ENCODE measurements around the gene PCCB. TPM values are rescaled to one million over a fixed set of nuclear protein-coding genes. Genes with fewer than 3 reads are reported as not detected.
A peak's percentile ranks its signal among the peaks of the same experiment; 100 is the strongest.
"Not testable (repeated sequence)": the region's sequence is repeated elsewhere in the genome, so short reads cannot be mapped to it uniquely, and the experiment has no call there.

PCCB gene
- 100 TPM for total RNA-seq
- long read RNA-seq, transcript PCCB-201 (15 exons, 1,833 nt) = major isoform, 182 of 232 reads
- long read RNA-seq, transcript PCCB-207 (16 exons, 1,844 nt) = minor isoform, 7 of 232 reads
- long read RNA-seq, partial matches to known transcripts = 31 of 232 reads
- long read RNA-seq, other reads (novel, unspliced or antisense) = 10 of 232 reads

- intact Hi-C loops (cut with micrococcal nuclease) = loop anchor here (10.0 kb wide), 2 partner anchors 45 to 155 kb away; no protein-coding TSS in a partner anchor
- ATAC-seq (peak; percentile 99), DNase-seq (peak; percentile 97)
Observed at GRCh38 chr3:136250059-136250902, at the start of gene PCCB. Gene PCCB (plus strand): TSS chr3:136250340. CDS start chr3:136250376, 36 bp downstream.

- intact Hi-C loops (cut with micrococcal nuclease) = loop anchor here (10.0 kb wide), 1 partner anchor 47 kb away; the partner anchor contains the start of gene PCCB
- ATAC-seq (no peak), DNase-seq (no peak)
Observed at GRCh38 chr3:136207489-136208115, 42.5 kb upstream of the PCCB start.

DNA sequence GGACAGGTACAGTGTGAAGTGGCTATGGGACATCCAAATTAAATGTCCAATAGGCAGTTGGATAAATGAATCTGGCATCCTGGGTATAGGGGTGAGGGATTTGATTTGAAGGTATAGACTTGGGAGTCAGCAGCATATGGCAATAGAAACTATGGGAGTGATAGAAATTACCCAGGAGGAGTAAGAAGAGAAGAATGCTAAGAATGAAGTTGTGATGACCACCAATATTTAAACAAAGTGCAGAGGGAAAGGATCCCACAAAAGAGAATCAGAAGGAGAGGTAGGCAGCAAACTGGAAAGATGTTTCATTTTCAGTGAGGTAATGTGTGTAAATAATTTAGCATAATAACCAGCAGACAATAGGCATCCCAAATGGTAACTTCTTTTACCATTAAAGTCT, 40.2 kb upstream of the PCCB start:
- no peak for ATAC-seq
- no peak for DNase-seq
- intact Hi-C loops (cut with micrococcal nuclease) = loop anchor here (10.0 kb wide), 1 partner anchor 45 kb away; the partner anchor contains the start of gene PCCB

GRCh38 chr3:136211547-136211946, 38.6 kb upstream of the PCCB start:
- intact Hi-C loops (cut with micrococcal nuclease) = no loop called here
- DNase-seq = no peak
- ATAC-seq = no peak

DNA sequence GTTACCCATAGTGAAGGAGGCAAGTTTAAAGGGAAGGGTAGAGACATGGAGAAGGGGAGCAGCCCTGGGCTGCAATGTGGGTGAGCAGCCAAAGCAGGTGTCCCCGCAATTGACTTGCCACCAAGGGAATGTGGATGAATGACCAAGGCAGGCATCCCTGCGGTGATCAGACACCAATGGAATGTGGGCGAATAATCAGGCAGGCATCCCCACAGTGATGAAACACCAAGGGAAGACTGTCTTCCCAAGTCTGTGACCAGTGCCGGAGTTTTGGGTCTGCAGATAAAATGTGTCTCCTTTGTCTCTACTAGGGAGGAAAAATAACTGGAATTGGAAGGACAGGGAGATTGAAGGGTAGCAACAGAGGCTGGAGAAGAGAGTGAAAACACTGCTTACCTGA, 27.4 kb upstream of the PCCB start:
- not testable (repeated sequence) for ATAC-seq

DNA sequence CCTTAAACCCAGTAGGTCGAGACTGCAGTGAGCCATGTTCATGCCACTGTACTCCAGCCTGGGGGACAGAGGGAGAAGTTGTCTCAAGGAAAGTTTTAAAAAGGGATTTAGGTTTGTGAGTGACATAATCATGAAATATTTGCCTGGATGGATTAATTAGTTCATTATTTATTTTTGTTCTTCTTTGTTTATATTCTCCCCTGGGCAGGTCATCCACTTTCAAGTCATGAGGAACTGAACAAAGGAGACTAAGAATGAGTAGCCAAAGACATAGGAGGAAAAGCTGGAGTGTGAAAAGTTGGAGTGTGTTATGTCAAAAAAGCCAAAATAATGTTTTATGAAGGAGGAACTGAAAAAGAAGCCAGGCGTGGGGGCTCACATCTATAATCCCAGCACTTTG, 17.7 kb upstream of the PCCB start:
- ATAC-seq (no peak), DNase-seq (no peak)
- intact Hi-C loops (cut with micrococcal nuclease) = no loop called here

More for the DNA sequence above, 27.4 kb upstream of the PCCB start:
- DNase-seq; intact Hi-C loops (cut with micrococcal nuclease): not testable (repeated sequence)

DNA sequence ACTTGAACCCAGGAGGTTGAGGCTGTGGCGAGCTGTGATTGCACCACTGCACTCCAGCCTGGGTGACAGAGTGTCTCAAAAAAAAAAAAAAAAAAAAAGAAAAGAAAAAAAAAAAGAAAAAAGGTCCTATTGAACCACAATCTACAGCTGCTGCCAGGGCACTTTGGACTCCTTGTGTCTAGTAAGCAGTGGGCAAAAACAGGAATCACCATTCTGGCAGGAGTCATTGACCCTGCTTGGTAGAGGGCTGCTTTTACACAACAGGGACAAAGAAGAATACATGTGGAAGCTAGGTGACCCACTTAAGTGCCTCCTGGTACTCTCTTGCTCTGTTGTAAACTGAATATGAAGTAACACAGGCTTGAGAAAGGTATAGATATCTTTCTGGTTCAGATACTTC, 14.6 kb upstream of the PCCB start:
- intact Hi-C loops (cut with micrococcal nuclease) = no loop called here
- no peak for DNase-seq
- no peak for ATAC-seq

DNA sequence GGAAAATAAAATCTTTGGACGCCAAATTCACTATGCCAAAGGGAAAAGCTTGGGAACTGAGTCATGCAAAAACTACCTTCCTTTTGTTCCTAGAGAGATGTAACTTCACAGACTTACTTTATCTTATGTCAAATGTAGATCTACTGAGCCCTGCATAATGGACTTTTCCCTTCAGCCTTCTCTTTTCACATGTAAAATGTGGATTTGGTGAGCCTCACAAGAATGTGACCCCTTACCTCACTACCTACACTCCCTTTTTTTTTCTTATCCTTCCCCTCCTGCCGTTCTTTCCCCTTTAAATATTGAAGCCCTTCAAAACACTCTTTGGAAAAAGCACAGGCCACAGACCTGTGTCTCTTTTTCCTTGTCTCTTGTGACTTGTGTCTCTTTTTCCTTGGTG, 14.0 kb upstream of the PCCB start:
- intact Hi-C loops (cut with micrococcal nuclease) = no loop called here
- DNase-seq = no peak
- ATAC-seq = no peak

DNA sequence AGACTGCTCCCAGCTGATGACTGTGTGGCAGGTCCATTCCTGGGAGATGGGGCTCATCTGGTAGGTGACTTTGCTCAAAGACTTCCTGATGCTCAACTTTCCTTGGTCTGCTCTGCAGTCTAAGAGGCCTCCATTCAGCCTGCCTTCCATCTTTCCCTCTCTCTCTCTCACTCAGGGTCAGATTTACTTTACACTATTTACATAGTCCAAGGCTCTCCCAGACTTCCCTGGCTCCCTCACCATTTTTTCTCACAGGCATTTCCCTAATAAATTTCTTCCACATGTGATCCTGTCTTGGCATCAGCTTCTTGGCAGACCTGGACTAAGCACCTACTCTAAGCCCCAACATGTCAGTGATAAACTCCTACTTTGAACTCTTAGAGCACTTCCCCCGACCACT, 13.0 kb upstream of the PCCB start:
- DNase-seq = no peak
- ATAC-seq = no peak
- intact Hi-C loops (cut with micrococcal nuclease) = no loop called here

GRCh38 chr3:136237961-136238649, 12.0 kb upstream of the PCCB start:
- ATAC-seq = no peak

GRCh38 chr3:136239094-136239493, 11.0 kb upstream of the PCCB start:
- ATAC-seq = no peak
- no peak for DNase-seq
- intact Hi-C loops (cut with micrococcal nuclease) = no loop called here

More at GRCh38 chr3:136237961-136238649, 12.0 kb upstream of the PCCB start:
- no peak for DNase-seq
- intact Hi-C loops (cut with micrococcal nuclease) = no loop called here

DNA sequence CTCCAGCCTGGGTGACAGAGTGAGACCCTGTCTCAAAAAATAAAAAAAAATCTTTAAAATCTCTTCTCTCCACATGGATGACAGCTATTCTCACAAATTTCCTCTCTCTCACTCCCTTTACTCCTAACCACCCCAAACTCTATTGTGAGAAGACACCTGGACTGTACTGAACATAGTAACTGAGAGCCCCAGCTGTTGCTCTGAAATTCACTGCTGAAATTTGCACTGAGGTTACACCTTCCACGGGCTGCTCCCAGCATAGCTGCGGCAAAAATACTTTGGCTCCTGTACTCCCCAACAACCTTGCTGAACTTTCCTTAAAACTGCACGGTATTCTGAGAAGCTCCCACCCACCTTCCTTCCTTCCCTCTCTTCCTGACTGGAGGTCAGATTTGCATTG, 4.4 kb upstream of the PCCB start:
- intact Hi-C loops (cut with micrococcal nuclease) = no loop called here
- no peak for DNase-seq
- ATAC-seq = no peak

GRCh38 chr3:136247436-136247835, 2.7 kb upstream of the PCCB start:
- DNase-seq = no peak
- intact Hi-C loops (cut with micrococcal nuclease) = no loop called here

GRCh38 chr3:136247855-136248590, 2.1 kb upstream of the PCCB start:
- intact Hi-C loops (cut with micrococcal nuclease) = no loop called here
- ATAC-seq (no peak), DNase-seq (no peak)

More at GRCh38 chr3:136247436-136247835, 2.7 kb upstream of the PCCB start:
- no peak for ATAC-seq

DNA sequence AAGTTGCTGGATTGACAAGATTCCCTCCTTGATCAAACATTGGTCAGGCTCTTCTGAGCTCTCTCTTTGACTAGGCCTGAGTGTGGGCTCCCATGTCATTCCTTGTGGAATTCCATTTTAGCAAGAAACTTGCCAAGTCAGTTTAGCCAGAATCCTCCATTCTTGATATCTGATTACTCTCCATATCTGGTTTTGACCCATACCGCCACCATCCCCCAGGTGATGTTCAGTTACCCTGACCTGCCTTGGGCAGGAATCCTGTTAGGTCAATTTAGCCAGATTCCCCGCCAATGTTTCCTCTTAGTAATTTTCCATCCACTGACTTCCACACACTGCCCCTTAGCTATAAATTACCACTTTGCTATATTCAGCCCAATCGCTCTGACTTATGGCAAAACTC, 1.0 kb upstream of the PCCB start:
- DNase-seq (no peak), ATAC-seq (no peak)
- intact Hi-C loops (cut with micrococcal nuclease) = no loop called here

DNA sequence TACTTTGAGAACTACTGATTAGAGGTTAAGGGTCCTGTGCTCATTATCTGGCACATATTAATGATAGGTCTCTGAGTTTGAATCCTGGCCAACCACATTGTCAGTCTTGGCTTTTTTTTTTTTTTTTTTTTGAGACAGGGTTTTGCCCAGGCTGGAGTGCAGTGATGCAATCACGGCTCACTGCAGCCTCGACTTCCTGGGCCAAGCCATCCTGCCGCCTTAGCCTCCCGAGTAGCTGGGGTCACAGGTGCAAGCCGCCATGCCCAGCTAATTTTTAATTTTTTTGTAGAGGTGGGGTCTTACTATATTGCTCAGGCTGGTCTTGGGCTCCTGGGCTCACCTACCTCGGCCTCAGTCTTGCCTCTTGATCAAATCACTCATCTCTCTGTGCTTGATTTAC, 547 bp upstream of the PCCB start:
- ATAC-seq (no peak), DNase-seq (no peak)
- intact Hi-C loops (cut with micrococcal nuclease) = no loop called here

DNA sequence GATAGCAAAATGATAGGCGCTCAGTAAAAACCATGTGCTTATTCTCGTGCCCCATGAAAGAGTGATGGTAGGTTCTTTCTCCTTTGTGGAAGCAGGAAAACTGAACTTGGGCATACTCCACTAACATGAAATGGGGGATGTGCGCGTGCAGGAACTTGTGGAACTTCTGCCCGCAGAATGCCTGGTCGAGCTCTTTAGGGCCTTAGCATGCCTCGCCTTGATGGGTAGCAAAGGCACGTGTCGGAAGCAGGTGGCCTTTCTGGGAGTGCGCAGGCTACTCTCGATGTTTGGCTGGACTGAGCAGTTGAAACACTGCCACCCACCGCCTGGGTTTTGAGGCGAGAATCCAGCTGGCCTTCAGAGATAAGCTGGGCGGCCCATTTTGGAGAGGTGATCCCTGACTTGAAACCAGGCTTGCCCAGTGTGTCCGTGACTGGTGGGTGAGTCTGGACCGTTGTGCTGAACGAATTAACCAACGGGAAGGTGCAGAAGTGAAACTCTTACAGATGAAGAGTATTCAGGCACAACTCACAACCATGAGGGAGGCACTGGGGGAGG, 842 bp downstream of the PCCB start:
- ATAC-seq = peak; percentile 64
- intact Hi-C loops (cut with micrococcal nuclease) = loop anchor here (10.0 kb wide), 2 partner anchors 46 to 156 kb away; no protein-coding TSS in a partner anchor

DNA sequence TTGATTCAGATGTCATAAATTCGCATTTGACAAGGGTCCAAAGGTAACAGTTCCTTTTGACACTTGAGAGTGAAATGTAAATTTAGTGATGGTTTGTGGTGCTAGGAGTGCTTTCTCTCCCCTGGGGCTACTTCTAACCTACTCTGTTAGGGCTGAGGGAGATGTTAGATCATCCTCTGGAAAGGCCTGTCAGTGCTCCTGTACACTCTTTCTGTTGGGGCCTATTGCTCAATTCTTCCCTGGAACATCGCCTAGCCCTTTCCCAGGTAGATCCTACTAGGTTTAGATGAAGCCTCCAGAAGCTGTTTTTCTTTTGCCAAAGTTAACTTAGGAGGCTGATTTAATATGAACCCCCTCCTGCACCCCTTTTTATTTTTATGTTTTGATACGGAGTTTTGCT, 1.4 kb downstream of the PCCB start:
- DNase-seq = no peak
- ATAC-seq = no peak
- intact Hi-C loops (cut with micrococcal nuclease) = loop anchor here (10.0 kb wide), 2 partner anchors 47 to 157 kb away; no protein-coding TSS in a partner anchor

More for the DNA sequence above, 842 bp downstream of the PCCB start:
- DNase-seq = peak; percentile 72

Data from left ventricle myocardium superior (tissue), 1 donor.